Activated CD4-positive, alpha-beta T cell treated with anti-CD3 and anti-CD28 coated beads, Interleukin-2, amount 50 U/mL, for 16 hours (primary cell): ENCODE measurements around the gene STX11.
"Not testable (repeated sequence)": the region's sequence is repeated elsewhere in the genome, so short reads cannot be mapped to it uniquely, and the experiment has no call there.

ENCODE experiments used
- DNase-seq: peaks from one replicate; pipeline ENCODE4 v3.0.0-alpha.2; 2020

Gene STX11

GRCh38 chr6:144149894-144150709 lies at the start of gene STX11:
TSS of gene STX11 (plus strand) at chr6:144150517. CDS start at chr6:144186628, 36,111 bp downstream.
- peak; percentile 86 for DNase-seq

GRCh38 chr6:144103026-144103563 lies 47.2 kb upstream of the STX11 start:
- no peak for DNase-seq

- DNase-seq: no peak
These were observed 45.8 kb upstream of the STX11 start for GRCh38 chr6:144104488-144104887.

DNA sequence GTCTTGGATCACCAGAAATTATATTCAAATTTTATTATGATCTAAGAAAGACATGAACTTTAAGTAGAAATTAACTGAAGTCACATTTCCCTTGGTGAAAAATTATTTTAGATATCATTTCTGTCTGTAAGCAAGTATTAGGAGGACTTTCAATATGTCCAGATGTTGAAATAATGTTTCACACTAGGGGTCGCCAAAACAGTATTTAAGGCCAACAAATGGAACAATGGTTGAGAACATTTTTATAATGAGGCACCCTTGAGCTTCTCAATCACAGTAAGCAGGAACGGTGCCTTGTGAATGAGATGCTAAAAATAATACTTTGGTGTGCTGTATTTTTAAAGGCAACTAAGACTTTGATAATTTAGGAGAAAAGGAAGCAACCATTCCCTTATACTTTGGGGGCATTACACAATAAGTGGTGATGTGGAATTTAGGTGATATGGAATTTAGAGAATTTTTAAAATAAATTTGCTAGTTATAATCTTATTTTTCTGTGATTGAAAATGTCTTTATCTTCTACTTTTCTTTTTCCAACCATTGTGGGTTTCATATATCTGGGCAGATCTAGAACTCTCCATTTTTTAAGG lies 45.3 kb upstream of the STX11 start:
- DNase-seq: peak; percentile 80

DNA sequence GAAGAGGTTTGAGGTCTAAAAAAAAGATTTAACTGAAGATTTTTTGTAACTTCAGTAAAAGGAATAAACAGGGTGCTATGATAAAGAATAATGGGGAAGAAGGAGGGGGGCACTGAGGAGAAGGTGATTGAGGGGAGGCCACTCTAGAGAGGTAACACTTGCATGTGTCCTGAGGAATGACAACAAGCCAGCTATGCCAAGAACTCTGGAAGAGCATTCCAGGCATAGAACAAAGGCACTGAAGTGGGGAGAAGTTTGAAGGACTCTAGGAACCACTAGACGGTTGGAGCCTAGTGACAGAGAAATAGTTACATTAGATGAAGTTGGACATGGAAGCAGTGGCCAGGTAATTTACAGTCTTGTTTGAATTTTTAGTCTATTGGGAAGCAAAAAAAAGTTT lies 44.1 kb upstream of the STX11 start:
- DNase-seq: no peak

- DNase-seq: no peak
These were observed 40.1 kb upstream of the STX11 start for GRCh38 chr6:144110210-144110609.

- no peak for DNase-seq
These were observed 37.0 kb upstream of the STX11 start for GRCh38 chr6:144113366-144113765.

DNA sequence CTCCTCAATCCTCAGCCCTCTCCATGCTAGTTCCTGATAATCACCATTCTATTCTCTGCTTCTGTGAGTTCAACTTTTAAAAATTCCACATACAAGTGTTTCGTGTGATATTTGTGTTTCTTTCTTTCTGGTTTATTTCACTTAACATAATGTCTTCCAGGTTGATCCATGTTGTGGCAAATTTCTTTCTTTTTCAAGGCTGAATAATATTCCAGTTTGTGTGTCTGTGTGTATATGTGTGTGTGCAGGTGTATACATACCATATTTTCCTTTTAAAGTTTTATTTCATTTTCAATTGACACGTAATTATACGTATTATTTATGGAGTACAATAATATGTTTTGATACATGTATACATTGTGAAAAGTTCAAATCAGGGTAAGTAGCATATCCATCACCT lies 35.1 kb upstream of the STX11 start:
- no peak for DNase-seq

DNA sequence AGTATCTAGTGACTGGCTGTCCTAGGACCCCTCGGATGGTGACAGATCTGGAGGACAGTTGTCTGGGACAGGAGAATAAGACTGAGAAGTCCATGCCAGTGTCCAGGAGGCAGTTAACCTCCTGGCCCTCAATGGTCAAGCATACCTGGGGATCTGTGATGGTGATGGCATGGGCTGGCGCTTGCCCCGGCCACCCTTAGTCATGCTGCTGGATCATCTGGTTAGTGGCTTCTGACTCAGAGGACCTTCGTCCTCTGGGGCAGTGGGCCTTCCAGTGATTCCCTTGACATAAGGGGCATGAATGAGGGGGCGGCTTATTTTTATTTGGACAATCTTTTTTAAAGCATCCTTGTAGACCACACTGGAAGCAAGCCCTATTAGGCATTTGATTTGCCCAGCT lies 30.9 kb upstream of the STX11 start:
- no peak for DNase-seq

- no peak for DNase-seq
These were observed 27.5 kb upstream of the STX11 start for GRCh38 chr6:144122861-144123260.

- no peak for DNase-seq
These were observed 26.9 kb upstream of the STX11 start for GRCh38 chr6:144123421-144123820.

DNA sequence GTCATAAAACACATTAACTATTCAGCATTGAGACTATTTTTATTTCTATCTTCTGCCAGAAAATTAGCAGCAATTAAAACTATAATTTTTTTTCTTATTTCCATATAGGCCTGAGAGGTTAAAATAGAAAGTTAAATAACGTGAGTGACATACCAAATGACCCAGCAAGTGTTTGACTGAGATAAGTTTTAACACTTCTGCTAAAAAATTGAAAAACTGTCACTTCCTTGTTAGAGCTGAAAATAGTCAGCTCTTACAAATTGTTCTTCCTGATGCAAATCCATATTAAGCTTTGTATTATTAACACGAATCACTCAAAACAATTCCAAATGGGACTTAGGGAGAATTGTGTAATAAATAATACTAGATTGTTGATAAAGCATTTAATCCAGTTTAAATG lies 26.5 kb upstream of the STX11 start:
- no peak for DNase-seq

GRCh38 chr6:144127097-144127496 lies 23.2 kb upstream of the STX11 start:
- DNase-seq: no peak

- DNase-seq: no peak
These were observed 20.8 kb upstream of the STX11 start for GRCh38 chr6:144129469-144129868.

DNA sequence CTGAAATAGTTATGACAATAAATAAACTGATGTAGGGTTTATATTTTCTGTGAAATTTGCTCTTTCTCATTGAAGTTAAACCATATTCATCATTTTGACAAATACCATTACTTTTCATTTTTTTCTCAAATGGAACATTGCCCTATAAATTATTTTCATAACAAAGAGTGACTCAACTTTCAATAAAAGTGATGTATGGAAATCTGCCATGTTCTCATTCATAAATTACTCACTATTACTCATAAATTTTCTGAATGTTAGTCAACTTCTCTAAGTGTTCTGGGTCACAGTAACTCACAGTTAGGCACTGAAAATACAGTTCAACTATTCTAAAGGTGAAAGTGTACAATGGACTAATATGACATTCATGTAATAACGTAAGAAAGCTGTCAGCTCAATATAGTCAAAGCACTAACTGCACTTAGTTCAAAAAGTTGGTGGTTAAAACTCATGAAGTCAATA lies 19.0 kb upstream of the STX11 start:
- DNase-seq: peak; percentile 84

DNA sequence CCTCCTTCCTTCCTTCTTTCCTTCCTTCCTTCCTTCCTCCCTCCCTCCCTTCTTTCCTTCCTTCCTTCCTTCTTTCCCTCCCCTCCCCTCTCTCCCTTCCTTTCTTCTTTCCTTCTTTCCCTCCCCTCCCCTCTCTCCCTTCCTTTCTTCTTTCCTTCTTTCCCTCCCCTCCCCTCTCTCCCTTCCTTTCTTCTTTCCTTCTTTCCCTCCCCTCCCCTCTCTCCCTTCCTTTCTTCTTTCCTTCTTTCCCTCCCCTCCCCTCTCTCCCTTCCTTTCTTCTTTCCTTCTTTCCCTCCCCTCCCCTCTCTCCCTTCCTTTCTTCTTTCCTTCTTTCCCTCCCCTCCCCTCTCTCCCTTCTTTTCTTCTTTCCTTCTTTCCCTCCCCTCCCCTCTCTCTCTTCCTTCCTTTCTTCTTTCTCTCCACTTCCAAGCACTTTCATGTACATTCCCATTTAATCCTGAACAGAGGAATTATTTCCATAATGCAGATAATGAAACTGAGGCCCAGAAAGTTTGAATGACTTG lies 18.1 kb upstream of the STX11 start:
- not testable (repeated sequence) for DNase-seq

DNA sequence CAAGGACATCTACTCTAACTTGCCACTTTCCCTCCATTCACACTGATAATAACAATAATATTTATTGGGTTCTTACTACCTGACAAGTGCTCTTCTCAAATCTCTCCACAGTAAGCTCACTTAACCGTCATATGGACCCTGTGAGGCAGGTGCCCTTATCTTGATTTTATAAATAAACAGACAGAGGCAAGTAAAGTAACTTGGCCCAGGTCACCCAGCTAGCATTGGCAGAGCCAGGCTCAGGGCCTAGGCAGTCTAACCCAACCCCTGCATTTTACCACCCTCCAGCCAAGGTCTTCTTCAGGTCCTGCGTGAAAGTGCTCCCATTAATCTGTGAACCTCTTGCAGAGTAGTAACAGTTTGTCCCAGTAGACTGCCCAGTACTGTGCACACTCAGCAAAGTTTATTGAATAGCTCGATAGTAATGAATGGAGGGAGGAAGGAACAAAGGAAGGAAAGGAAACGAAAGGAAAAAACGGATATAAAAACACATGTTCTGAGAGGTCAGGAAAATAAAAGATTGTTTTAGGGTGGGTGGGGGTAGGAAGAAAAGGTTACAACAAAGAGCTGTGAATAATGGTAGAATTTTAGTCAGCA lies 17.0 kb upstream of the STX11 start:
- DNase-seq: no peak

DNA sequence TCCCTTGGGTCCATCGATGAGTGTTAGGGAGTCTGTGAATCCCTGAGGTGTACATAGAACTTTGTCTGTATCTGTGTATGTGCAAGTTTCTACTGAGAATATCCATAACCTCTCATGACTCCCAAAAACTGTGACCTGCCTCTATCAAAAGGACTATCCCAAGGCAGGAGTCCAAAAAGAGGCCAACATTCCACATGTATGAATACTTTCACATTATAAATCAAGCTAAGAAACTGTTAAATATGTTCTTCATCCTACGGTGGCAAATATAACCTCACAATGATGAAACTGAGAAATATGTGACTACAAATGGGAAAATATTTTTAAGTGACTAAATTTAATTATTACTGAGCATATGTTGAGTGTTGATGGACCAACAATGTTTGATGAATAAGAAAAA lies 16.1 kb upstream of the STX11 start:
- DNase-seq: no peak

- DNase-seq: no peak
These were observed 15.6 kb upstream of the STX11 start for GRCh38 chr6:144134737-144135136.

- DNase-seq: no peak
These were observed 11.8 kb upstream of the STX11 start for GRCh38 chr6:144138542-144138941.

DNA sequence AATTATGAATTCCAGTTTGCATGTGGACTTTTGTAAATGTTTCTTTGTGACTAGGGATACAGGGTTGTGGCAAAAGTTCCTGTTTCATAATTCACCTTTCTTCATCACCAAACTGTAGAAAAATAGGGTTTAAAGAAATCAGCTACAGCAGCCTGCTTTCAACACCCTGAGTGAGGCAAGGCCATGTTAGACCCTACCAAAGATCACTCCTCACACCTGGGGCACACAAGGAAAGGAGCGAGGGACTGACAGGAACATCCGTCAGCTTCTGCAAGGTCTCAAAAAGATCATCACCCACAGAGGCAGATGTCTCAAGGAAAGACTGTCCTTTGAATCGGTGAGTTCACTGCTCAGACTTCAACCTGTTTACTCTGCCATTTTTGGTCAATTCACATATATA lies 10.5 kb upstream of the STX11 start:
- no peak for DNase-seq

DNA sequence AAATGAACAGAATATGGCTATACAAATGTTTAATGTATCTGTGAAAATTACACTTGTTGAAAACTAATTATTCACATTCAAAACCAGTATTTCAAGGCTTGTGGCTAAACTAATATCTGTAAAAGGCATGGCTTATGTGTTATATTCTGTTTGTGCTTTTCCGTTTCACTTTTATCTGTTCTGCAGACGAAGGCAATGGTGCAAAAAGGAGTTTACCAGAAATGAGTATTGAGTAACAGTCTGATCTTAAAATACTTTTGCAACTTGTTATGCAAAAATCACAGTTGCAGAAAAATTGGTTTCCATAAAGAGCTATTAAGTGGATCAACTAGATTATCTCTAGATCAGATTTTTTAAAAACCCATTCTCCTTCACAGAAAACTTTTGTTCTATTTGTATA lies 9.4 kb upstream of the STX11 start:
- DNase-seq: no peak

- no peak for DNase-seq
These were observed 8.8 kb upstream of the STX11 start for GRCh38 chr6:144141470-144141869.

DNA sequence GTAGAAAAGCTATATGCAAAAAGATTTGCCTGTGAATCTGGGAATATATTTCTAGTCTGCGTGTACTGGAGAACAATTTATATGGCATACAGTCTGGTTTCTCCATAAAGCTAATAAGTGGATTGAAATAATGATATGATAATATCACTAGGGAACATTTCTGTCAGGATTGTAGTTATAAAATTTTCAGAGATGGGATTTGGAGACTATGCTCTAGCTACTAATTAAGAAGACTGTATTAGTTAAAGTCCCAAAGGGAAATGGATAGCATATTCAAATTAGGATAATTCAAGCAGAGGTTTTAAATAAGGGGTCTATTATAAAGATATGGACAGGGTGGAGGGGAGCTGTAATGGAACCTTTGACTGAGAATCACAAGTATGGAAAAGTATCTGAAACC lies 7.2 kb upstream of the STX11 start:
- DNase-seq: no peak
